ENCODE data around the gene SCEL.

The SCEL gene

GRCh38 chr13:77678691-77679235 lies 143.3 kb downstream of the SCEL start:
- DNase-seq, result no peak

DNA sequence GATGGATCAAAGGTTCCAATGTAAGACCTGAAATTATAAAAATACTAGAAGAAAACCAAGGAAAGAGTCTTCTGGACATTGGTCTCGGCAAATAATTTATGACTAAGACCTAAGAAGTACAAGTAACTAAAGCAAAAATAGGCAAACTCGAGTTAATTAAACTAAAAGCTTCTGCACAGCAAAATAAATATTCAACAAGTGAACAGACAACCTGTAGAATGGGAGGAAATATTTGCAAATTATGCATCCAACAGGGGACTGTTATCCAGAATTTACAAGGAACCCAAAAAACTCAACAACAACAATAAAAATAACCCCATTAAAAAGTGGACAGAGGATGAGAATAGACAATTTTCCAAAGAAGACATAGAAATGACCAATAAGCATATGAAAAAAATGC lies 152.3 kb downstream of the SCEL start:
- no peak for DNase-seq

- no peak for DNase-seq
Measured at GRCh38 chr13:77691871-77692270, 156.4 kb downstream of the SCEL start.

DNA sequence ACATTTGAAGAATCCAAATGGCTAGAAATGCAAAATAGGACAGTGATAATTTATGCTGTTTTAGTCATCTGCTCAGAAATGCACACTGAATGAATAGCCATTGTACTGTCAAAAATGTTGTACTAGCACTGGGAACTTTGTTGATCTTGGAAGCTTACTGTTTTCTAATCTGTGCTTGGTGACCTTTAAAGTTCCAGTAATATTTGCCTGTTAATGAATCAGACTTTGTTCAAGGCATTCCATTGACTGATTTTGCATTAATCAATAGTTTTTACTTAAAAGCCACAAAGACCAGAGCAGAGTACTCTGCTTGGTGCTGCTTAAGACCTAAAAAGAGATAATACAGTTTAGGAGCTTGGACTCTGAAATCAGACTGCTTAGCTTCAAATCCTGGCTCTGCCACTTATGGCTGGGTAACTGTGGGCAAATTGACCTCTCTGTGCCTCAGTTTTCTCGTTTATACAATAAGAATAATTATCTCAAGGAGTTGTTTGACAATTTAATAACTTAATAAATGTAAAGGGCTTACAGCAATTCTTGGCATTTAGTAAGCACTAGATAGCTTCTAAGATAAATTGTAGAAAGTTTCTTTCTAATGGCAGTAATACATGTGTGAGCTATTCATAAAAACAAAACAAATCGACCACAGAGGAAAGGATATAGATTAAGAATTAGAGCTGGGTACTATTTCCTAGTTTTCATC lies 157.4 kb downstream of the SCEL start:
- no peak for DNase-seq

DNA sequence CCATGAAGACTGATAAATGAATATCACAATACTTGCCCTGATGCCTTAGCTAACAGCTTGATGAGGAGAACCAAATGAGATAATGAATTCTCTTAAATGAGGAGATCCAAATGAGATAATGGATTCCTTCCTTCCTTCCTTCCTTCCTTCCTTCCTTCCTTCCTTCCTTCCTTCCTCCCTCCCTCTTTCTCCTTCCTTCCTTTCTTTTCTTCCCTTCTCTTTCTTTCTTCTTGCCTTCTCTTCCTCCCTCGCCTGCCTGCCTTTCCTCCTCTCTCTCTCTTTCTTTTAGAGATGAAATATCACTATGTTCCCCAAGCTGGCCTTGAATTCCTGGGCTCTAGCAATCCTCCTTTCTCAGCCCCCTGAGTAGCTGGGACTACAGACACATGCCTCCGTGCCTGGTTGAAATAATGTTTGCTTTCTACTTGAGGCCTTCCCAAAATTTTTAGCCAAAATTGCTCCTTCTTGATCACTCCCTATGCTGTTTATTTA lies 158.0 kb downstream of the SCEL start:
- no peak for DNase-seq

Data from suppressor macrophage treated with lipopolysaccharide for 4 hours (primary cell).